Measurements from ENCODE around the gene C11orf98. TPM values are rescaled to one million over a fixed set of nuclear protein-coding genes. Genes with fewer than 3 reads are reported as not detected.
A peak's percentile ranks its signal among the peaks of the same experiment; 100 is the strongest.
"Not testable (repeated sequence)": the region's sequence is repeated elsewhere in the genome, so short reads cannot be mapped to it uniquely, and the experiment has no call there.

The C11orf98 gene
- total RNA-seq, 1 experiment from 2014 or later, result 72.4 TPM

DNA sequence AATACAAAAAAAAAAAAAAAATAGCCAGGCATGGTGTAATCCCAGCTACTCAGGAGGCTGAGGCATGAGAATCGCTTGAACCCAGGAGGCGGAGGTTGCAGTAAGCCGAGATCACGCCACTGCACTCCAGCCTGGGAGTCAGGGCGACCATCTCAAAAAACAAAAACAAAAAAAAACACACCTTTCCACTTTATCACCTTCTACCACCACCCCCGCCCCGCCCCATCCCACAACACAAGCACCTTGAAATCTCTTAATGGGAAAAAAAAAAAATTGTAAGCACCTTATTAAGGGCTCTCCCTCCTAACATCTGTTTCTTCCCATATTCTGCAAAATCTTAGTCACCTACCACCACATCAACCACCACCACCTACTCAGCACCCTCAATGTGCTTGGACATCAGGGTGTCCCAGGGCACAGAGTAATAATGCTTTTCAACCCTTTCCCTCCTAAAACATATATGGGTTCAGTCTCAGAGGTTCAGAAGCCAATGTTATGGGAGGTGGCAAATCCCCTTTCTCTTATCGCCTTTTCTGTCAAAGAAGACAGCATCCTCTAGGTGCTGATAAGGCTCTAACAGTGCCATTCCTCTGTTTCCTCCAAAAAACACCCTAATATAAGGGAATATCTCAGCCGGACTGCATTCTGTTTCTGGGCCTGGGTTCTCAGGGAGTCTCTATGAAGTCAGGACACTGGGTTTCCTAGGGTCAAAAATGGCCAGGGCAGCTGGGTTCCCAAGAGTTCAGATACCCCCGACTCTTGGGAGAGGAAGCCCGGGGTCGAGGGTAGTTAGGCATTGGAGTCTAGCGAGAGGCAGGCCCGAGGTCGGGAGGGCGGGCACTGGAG, 12.6 kb downstream of the C11orf98 start:
- DNase-seq (ENCODE audit: low read depth), result no peak

DNA sequence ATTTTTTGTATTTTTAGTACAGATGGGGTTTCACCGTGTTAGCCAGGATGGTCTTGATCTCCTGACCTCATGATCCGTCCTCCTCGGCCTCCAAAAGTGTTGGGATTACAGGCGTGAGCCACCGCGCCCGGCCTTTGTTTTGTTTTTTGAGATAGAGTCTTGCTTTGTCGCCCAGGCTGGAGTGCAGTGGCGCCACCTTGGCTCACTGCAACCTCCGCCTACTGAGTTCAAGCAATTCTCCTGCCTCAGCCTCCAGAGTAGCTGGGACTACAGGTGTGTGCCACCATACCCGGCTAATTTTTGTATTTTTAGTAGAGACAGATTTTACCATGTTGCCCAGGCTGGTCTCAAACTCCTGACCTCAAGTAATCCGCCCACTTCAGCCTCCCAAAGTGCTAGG, 14.7 kb downstream of the C11orf98 start:
- not testable (repeated sequence) for DNase-seq (ENCODE audit: low read depth)

DNA sequence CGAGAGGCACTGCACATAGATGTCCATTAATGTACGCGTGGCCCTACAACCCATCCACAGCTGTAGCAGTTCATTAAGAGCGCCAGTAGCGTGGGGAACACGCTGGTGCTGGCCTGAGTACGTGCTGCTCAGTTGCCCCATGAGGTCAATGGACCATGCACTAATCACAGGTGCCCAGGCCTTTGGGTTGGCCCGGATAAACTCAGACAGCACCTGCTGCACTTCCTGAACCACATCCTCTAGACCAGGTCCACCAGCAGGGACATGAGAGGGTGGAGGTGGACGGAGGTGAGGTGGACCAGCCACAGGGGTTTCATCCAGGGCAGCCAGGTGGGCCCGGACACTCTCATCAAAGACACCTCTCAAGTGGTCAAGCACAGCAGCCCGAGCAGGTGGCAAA, 15.5 kb downstream of the C11orf98 start:
- no peak for DNase-seq (ENCODE audit: low read depth)

DNA sequence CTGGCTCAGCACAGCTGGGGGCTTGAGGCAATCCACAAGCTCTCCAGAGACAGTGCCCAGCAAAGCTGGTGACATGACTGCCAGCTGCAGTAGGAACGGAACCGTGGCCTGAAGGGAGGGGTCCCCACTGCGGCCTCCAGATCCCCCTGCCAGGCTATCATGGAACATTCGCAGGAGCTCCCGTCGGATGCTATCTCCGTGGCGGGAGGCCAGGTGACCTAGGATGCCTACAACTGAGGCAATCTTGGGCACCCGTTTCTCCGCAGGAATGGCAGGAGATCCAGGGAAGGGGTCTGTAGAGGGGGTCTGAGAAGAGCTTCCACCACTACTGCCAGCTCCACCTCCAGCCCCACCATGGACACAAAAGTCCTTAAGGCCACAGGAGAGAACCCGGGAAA, 16.0 kb downstream of the C11orf98 start:
- no peak for DNase-seq (ENCODE audit: low read depth)

DNA sequence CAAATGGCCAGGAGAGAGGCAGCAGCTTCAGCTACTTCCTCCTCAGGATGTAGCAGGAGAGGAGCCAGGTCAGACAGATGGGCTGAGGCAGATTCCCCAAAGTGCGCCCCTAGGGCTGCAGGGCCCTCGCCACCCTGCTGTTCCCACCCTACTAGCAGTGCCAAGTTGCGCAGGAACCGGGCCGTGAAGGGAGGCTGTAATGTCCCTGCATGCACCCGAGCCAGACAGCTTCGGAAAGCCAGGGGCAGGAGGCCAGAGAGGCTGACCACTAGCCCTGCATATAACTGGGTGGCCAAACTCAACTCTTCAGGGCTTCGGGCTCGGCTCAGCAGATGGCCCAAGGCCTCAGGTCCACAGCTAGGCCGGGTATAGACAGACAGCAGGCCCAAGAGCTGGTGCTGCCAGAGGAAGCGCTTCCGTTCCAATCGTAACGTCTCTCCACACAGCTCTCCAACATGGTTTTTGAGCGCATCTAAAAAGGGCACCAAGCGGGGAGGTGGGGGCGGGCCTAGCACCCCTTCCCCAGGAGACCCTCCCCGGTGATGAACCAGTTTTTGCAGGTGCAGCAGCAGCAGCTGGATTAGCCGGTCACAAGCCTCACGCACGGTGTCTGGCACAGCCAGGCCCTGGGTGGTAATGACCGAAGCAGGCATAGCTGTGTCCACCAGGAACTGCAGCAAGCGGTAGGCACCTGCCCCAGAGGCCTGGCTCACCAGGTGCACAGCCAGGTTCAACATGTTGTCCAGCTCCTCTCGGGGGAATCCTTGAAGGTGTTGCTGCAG, 16.6 kb downstream of the C11orf98 start:
- no peak for DNase-seq (ENCODE audit: low read depth)

DNA sequence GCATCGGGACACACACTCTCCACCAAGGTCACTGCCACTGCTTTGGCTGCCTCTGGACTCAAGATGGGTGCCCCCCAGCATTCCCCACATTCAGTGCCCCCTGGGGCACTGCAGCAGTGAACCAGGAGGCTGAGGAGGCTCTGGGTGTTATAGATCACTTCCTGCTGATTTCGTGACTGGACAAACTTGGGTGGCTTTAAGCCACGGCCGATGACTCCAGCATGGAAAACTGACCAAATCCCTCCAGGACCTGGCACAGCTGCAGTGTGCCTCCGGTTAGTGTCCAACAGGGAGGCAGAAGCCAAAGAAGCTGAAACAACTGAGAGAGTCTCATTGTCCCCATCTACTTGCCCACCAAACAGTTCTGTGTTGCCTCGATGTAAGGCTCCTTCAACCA, 17.4 kb downstream of the C11orf98 start:
- DNase-seq (ENCODE audit: low read depth), result no peak

DNA sequence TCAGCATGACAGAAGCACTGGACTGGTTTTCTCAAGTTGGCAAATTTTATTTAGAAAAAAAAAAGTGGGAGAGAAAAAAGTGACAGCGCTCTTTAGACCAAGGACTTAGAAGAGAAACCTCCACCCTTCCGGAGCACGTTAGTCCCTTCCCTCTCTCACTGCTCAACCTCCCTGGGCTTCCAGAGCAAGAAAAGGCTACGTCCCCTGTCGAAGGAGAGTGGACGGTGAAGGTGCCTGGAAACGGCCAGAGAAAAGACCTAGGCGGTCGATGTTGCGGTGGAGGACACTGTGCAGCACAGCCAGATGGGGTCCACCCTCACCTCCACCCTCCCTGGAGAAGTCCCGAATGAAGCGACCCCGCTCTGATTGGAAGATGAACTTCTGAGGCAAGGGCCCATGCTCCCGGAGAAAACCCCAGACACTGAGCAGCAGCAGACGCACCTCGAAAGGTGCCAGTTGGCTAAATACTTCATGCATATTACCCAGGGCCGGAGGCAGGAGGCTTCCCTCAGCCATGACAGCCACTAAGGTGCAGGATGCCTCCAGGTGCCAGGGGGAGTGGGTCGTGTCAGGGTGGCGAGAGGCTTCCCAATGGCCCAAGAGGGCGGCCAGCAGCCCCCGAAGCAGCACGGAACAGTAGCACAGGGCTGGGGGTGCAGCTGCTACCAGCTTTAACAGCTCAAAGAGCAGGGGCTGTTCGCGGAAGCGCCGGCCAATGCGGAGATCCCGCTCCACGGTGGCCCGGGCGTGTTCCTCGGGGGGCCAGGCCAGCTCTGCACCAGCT, 18.0 kb downstream of the C11orf98 start:
- DNase-seq (ENCODE audit: low read depth), result no peak

DNA sequence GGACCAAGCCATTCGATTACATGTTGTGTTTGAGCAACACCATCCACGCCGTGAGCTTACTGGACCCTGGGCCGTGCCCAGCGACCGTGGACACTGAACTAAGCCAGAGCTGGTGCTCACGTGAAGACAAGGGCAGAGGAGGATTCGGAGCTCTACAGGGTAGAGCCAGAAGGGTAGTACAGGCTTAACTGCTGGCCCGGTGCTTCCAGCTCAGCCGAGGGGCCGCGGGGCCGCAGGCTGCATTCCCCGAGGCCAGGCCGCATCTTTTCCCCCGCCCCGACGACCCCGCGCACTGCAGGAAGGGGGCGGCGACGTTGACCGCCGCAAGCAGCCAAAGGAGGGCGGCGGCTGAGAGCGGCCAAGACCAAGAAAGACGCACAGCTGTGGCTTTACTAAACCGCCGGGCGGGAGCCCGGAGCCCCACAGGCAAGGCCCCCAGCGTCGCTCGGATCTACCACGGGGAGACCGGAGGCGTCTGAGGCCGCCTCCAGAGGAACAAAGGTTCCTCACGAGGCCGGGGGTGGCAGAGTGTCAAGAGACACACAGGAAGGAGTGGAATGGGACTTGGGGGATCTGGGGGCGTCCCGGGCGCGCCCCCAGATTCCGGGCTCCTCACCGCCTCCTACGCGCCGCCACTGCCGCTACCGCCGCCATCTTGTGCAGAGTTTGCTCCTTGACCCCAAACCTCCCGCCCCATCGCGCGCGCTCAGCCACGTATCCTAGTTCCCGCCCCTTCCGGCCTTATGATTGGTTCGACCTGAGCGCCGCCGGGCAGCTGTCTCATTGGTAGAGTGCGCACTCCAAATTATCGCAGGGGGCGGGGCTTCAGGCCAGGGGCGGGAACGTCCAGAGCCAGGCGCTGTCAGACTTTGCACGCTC, 18.8 kb downstream of the C11orf98 start, which contains the start of gene GANAB:
TSS of gene GANAB (minus strand) at position 668 of the 879 bp plus-strand sequence. CDS start at position 654, 14 bp downstream.
- peak; percentile 97 for DNase-seq (ENCODE audit: low read depth)

DNA sequence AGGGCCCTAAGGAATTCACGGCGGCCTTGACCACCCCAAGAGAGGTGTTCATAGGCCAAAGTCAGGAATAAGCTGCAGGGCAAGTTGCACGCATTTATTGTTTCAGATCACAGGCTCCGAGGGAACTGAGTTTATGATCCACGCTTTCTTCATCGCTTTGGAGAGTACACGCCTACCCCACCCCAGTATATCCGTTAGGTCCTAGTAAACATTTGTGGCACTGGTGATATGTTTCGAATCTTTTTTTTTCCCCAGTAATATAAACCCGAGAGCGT, 19.4 kb downstream of the C11orf98 start:
- no peak for DNase-seq (ENCODE audit: low read depth)

DNA sequence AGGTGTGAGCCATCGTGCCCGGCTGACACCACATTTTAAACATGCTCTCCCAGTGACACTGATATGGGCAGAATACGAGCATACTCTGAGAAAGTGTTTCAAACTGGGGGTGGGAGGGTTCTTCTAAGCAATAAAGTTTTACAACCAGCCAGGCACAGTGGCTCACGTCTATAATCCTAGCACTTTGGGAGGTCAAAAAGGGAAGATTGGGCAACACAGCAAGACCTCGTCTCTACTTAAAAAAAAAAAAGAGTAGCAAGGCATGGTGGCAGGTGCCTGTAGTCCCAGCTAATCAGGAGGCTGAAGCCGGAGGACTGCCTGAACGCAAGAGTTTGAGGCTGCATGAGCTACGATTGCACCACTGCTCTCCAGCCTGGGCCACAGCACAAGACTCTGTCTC, 20.8 kb downstream of the C11orf98 start:
- no peak for DNase-seq (ENCODE audit: low read depth)

DNA sequence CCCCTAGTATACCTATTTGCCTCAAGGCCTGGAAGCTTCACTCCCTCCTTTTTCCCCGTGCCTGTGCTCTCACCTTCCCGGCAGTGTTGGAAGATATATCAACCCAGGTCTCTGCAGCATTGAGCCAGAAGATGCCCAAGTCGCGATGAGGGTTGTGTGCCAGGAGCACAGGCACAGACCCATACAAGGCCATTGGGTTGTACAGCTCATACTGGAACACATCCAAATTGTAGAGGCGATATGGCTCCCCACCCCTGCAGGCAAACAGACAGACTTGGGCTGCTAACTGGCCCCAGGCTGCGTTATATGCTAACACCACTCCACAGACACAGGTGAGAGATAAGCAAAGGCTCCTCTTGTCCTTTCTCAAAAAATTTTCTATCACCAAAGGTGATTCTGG, 32.5 kb downstream of the C11orf98 start:
- no peak for DNase-seq (ENCODE audit: low read depth)

DNA sequence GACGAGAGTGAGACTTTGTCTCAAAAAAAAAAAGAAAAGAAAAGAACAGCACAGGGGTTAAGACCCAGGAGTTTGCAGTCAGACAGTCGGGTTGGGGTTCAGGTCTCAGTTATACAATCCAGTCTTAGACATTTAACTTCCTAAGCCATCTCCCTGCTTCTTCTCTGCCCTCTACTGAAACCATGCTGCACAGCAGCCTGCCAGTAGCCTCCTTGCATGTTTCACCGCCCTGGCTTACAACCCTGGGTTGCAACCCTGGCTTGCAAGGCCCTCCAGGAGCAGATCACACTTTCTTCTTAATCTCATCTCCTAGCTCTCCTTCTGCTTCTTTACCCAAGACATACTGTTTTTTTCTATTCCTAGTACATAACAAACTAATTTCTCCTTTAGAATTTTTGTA, 37.3 kb downstream of the C11orf98 start:
- no peak for DNase-seq (ENCODE audit: low read depth)

DNA sequence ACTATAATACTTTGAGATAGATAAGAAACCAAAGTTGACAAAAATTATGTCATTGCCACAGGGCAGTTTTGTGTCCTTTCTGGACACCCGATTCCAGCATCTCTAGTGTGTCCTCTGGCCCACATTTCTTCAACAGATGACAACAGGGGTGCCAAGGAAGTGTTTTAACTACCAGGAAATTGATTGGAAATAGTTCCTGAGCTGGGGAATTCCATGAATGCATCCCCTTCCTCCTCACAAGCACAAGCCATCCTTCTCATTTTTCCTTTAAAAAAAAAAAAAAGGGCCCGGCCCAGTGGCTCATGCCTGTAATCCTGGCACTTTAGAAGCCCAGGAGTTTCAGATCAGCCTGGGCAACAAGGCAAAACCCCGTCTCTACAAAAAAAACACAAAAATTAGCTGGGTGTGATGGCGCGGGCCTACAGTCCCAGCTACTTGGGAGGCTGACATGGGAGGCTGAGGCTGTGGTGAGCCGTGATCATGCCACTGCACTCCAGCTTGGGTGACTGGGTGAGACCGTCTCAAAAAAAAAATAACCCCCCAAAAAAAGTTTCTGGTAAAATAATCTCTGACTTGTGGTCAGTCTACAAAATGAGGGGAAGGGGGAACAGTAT, 42.4 kb downstream of the C11orf98 start:
- no peak for DNase-seq (ENCODE audit: low read depth)

DNA sequence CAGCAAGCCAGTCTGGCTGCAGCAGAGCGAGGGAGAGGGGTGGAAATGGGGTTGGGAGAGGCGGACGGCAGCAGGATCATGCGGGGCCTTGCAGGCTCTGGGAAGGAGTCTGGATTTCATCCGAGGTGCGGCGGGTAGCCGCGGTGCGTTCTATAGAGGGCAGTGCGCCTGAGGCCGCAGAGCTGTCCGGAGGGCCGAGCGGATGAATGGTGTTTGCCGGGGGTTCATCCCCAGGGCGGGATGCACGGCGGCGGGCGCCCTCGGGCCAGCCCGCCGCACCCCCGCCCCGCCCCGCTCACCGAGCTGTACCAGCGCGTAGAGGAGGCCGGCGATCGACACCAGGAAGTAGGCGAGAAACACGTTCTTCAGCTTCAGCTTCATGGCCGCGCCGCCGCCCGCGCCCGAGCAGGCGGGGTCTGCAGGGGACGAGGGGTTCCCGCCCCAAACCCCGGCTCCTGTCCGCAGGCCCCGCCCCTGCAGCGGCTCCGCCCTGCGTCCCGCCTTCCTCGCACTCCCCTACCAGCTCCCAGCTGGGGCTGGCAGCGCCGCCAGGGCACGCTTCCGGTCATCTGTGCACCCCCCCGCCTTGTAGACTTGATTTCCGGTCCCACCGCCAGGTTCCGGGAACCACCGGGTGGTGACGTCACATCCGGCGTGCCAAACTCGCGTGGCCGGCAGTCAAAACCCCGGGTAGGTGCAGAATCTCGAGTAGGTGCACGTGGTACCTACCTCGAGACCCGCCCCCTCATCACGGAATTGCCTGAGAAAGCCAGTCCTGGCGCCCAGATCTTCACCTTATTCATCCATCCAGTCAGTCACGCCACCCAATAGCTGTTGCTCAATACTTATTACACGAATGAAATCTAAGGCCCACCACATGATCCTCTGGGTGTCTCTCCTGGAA, 43.2 kb downstream of the C11orf98 start, which contains the start of gene B3GAT3:
TSS of gene B3GAT3 (minus strand) at position 420 of the 904 bp plus-strand sequence. CDS start at position 381, 39 bp downstream.
- peak; percentile 97 for DNase-seq (ENCODE audit: low read depth)

DNA sequence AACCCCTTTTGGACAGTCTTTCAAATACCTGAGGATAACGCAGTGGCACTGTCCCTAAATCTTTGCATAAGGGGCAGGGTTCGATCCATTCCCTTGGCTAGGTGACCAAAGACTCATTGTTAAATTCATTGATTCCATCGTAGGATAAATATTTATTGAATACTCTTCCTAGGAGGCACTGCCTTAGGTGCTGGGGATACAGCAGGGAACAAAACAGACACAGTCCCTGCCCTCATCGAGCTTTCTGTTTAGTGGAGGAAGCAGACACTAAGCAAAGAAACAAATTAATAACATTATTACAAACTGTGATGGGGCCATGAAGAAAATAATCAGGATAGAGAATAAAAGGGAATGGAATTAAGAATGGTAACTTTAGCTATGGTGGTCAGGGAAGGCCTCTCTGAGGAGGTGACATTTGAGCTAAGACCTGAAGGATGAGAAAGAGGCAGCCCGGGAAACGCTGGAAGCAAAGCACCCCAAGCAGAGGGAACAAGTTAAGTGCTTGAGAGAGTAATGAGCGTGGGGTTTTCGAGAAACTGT, 43.9 kb downstream of the C11orf98 start:
- DNase-seq (ENCODE audit: low read depth), result no peak

DNA sequence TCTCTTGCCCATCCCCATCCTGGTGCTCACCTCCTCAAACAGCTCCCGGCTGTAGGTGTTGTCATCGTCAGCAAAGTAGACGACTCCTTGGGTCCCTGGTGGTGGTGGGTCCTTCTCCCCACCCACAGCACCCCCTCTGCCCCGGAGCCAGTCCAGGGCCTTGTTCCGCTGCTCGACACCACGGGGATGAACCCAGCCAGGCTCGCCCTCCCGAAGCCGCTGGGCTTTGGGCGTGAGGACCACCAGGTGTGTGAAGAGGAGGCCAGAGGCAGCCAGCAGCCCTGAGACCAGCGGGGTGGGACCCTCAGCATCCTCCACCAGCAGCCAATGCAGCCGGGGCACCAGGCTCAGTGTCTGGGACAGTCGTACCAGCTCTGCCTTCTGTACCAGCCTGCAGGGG, 48.1 kb downstream of the C11orf98 start:
- not testable (repeated sequence) for DNase-seq (ENCODE audit: low read depth)

DNA sequence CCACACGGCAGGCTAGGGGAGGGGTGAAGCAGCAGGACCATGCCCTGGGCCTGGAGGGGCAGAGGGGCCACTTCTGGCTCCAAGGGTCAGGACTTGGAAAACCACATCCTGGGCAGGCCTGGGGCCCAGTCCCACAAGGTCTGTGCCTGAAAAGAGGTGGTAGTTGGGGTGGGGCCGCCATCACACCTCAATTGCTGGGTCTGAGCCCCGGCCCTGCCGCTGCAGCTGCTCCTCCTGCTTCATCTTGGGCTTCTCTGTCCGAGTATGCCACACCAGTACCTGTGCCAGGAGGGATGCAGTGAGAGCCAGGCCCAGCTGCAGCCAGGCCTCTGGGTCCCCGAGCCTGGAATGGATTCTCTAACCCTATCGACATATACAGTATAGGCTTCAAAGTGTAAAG, 49.5 kb downstream of the C11orf98 start:
- no peak for DNase-seq (ENCODE audit: low read depth)

DNA sequence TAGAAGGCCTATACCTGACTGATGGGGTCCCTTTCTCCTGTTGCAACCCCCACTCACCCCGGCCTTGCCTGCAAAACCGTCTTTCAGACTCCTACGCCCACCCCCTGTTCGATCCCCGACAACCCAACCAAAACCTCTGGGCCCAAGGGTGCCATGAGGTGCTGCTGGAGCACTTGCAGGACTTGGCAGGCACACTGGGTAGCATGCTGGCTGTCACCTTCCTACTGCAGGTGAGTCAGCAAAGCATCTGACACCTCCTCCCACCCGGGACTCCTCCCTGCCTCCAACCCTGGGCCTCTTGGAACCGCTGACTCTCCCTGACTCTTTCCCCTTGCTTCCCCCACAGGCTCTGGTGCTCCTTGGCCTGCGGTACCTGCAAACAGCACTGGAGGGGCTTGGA, 50.7 kb downstream of the C11orf98 start:
- no peak for DNase-seq (ENCODE audit: low read depth)

DNA sequence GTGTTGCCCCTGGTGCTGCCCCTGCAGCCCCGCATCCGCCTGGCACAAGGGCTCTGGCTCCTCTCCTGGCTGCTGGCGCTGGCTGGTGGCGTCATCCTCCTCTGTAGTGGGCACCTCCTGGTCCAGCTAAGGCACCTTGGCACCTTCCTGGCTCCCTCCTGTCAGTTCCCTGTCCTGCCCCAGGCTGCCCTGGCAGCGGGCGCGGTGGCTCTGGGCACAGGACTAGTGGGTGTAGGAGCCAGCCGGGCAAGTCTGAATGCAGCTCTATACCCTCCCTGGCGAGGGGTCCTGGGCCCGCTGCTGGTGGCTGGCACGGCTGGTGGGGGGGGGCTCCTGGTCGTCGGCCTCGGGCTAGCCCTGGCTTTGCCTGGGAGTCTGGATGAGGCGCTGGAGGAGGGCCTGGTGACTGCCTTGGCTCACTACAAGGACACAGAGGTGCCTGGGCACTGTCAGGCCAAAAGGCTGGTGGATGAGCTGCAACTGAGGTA, 51.7 kb downstream of the C11orf98 start:
- DNase-seq (ENCODE audit: low read depth), result no peak
